A549 treated with DMSO at 1 μM for 4 hours (cell line): Measurements from ENCODE around the gene UPP1. TPM values are rescaled to one million over a fixed set of nuclear protein-coding genes. Genes with fewer than 3 reads are reported as not detected.

ENCODE experiments used
- total RNA-seq: library from RNA; stranded (reverse); fragments of 200-300 nt; extraction: Qiagen RNA extraction; gene quantifications from 5 replicates; pipeline ENCODE4 v1.2.3, GENCODE V29; 2022; ENCODE audit warnings: low read depth

Gene UPP1
- total RNA-seq, result 71.3 to 110 TPM (median 90.1 TPM) in 5 replicates

DNA sequence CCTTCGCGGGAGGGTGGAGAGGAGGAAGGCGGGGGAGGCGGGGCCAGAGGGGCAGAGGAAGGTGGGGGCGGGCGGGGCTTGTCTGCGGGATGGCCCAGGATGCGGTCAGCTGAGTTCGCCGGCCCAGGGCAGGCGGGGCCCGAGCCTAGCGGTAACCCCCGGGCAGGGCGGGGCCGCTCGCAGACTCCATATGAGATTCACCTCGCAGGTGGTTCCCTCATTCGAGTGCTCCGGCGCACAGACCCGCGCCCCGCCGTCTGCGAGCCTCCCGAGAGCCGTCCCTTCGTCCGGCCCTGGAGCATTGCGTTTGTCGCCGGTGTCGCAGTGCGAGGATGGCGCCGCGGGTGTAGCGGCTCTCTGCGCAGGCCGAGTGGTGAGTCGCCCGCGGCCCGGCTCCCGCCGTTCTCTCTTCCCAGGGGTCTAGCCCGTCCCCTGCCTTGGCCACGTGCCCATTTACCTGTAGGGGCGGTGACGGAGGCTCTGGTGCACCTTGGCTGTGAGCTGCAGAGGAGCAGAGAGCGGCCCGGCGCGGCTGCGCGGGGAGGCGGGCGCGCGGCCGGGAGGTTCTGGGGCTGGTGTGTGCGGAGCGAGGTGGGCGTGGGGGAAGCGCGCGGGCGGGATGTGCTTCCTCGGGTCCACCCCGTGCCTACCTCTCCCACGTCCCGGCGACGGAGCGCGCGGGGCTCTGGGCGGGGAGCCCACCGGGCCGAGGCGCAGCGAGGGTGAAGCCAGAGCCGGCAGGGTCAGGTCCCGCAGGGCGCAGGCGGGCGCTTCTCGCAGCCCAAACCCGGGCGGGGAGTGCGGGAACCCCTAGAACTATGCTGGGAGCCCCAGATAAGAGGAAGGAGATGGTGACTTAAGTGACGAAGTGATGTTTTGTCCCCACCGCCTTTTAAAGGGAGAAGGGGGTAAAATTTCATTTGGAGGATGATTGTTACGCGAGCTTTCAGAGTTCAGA lies at the start of gene UPP1:
TSS of gene UPP1 (plus strand) at position 220 of the 958 bp plus-strand sequence. CDS start 5,519 bp downstream, outside the sequence.

Other genes with a start within 250 kb of the UPP1 start
- 0.06 to 0.41 TPM (median 0.20 TPM) in 5 replicates for gene PKD1L1, start 140.8 kb upstream of the UPP1 start, total RNA-seq
- gene HUS1, start 109.7 kb upstream of the UPP1 start, total RNA-seq, result 18.1 to 24.8 TPM (median 19.3 TPM) in 5 replicates
- 0.46 TPM in 1 of 5 replicates, not detected in the others for gene SUN3, start 60.2 kb upstream of the UPP1 start, total RNA-seq
- 0.24 to 0.37 TPM (median 0.28 TPM) in 5 replicates for gene C7orf57, start 53.7 kb upstream of the UPP1 start, total RNA-seq
- 0.01 to 0.07 TPM (median 0.05 TPM) in 4 of 5 replicates, not detected in the other for gene ABCA13, start 82.2 kb downstream of the UPP1 start, total RNA-seq